Caco-2 (cell line): ENCODE measurements around the gene TLK1. TPM values are rescaled to one million over a fixed set of nuclear protein-coding genes. Genes with fewer than 3 reads are reported as not detected.

Source experiments
- BruUV-seq: library from RNA; stranded (reverse); fragments of 400-500 nt; replicated peaks from 2 replicates; lab custom pipeline; 2021; lab: Mats Ljungman, UMichigan
- CTCF ChIA-PET: fragments of 300-600 bp; sonication (Branson Sonifier 250); formaldehyde crosslinking; loops from one replicate; lab custom pipeline; 2022; ENCODE audit warnings: antibody characterized with exemption; lab: Charles Lee
- POLR2A ChIA-PET: fragments of 300-600 bp; sonication (Branson Sonifier 250); formaldehyde crosslinking; loops from one replicate; lab custom pipeline; 2022; ENCODE audit warnings: antibody characterized with exemption; lab: Charles Lee
- DNase-seq, 2 experiments: peaks; one replicate each; pipeline versions ENCODE4 v3.0.0 to v3.0.0-alpha.2; 2020 to 2022
- H3K27me3 ChIP-seq: replicated peaks from 2 replicates; pipeline ENCODE4 v1.6.0; 2011; ENCODE audit warnings: low read length; ENCODE audit not compliant: control insufficient read depth, insufficient read depth
- H3K36me3 ChIP-seq: 2 replicates; pipeline ENCODE4 v1.5.1; 2011; ENCODE audit warnings: low read length; ENCODE audit not compliant: control insufficient read depth, insufficient read depth
- H3K4me1 ChIP-seq: fragments of 250-450 bp; sonication (Bioruptor Pico); 2 replicates; pipeline ENCODE4 v1.5.1; 2020; ENCODE audit warnings: mild to moderate bottlenecking
- H3K4me3 ChIP-seq: 2 replicates; pipeline ENCODE4 v1.5.1; 2011; ENCODE audit warnings: low read depth, mild to moderate bottlenecking, control low read depth, low read length
- H3K9me3 ChIP-seq: fragments of 250-450 bp; sonication (Bioruptor Pico); 2 replicates; pipeline ENCODE4 v1.5.1; 2020; ENCODE audit warnings: mild to moderate bottlenecking, moderate library complexity
- H3K27ac Mint-ChIP-seq: one replicate; pipeline ENCODE4 v1.8.0; 2022; ENCODE audit warnings: mixed read lengths; ENCODE audit not compliant: unreplicated experiment
- H3K27me3 Mint-ChIP-seq: one replicate; pipeline ENCODE4 v1.8.0; 2022; ENCODE audit warnings: mixed read lengths; ENCODE audit not compliant: insufficient read depth, unreplicated experiment
- H3K36me3 Mint-ChIP-seq: one replicate; pipeline ENCODE4 v1.8.0; 2022; ENCODE audit warnings: mild to moderate bottlenecking, mixed read lengths; ENCODE audit not compliant: insufficient read depth, unreplicated experiment
- H3K4me1 Mint-ChIP-seq: one replicate; pipeline ENCODE4 v1.8.0; 2022; ENCODE audit warnings: low read depth, mixed read lengths; ENCODE audit not compliant: unreplicated experiment
- H3K4me3 Mint-ChIP-seq: one replicate; pipeline ENCODE4 v1.8.0; 2022; ENCODE audit warnings: mild to moderate bottlenecking, moderate library complexity, mixed read lengths; ENCODE audit not compliant: unreplicated experiment
- H3K9me3 Mint-ChIP-seq: one replicate; pipeline ENCODE4 v1.8.0; 2022; ENCODE audit warnings: mixed read lengths; ENCODE audit not compliant: unreplicated experiment
- intact Hi-C: fragments of 100-400 bp; cut with micrococcal nuclease; formaldehyde crosslinking; loops from one replicate; pipeline ENCODE4 v1.10.0; 2022; ENCODE audit not compliant: unreplicated experiment
- total RNA-seq: library from RNA; stranded (reverse); gene quantifications from 2 replicates; pipeline ENCODE4 v1.2.3, GENCODE V29; 2022
- TF ChIP-seq, protein P1 (sequence below), 2 experiments: fragments of 200-600 bp in 1 of 2; IDR thresholded peaks; 1 replicate in 1 of 2; 2 replicates in 1 of 2; pipeline versions ENCODE4 v1.5.1 to v1.8.0; 2011 to 2022; ENCODE audit warnings: antibody characterized with exemption in 1 of 2, control low read depth in 1 of 2, inconsistent platforms in 1 of 2, low read depth in 1 of 2, low read length in 1 of 2, mild to moderate bottlenecking in 1 of 2, moderate library complexity in 1 of 2; ENCODE audit not compliant: insufficient read depth in 1 of 2, severe bottlenecking in 1 of 2, unreplicated experiment in 1 of 2

TLK1 gene
- total RNA-seq, 1 experiment from 2014 or later, result 85.1 TPM

DNA sequence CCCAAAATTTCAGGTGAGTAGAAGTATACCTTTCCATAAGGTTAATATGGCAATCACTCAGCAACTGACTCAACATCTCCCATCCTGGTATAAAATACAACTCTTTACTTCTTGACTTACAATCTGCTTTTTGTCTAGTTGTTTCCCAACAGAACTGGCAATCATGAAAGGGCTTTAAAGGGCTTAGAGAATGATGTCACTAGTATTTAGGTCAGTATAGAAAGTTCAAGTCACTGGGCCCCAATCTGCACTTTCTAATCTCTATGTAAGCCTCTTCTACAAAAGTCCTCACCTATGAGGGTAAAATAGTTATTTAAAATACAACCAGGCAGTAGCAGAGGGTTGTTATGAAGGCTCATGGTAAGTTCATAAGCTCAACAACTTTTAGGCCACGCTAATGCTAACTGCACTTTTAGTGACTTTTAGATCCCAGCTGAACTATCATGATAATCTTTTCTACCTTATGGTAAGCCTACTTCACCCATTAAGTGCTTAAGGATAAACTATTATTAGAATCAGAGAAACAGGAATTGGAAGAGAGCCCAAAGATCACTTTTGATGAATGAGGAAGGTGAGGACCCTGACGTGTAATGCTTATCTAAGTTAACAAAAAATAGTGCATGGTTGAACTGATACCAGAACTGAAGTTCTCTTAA is 152.0 kb downstream of the TLK1 start:
- BruUV-seq, result no TSS peak
- H3K4me1 Mint-ChIP-seq, result peaks cover 7% of the 10 kb centered on the region
- ChIA-PET CTCF (interaction anchor here (3.1 kb wide), 1 partner anchor 78 kb away, joined by 8 read pairs; no protein-coding TSS in a partner anchor), POLR2A (no interaction called here)
- H3K27me3 ChIP-seq, result no peaks in the 10 kb centered on the region
- TF ChIP-seq, protein P1, sequence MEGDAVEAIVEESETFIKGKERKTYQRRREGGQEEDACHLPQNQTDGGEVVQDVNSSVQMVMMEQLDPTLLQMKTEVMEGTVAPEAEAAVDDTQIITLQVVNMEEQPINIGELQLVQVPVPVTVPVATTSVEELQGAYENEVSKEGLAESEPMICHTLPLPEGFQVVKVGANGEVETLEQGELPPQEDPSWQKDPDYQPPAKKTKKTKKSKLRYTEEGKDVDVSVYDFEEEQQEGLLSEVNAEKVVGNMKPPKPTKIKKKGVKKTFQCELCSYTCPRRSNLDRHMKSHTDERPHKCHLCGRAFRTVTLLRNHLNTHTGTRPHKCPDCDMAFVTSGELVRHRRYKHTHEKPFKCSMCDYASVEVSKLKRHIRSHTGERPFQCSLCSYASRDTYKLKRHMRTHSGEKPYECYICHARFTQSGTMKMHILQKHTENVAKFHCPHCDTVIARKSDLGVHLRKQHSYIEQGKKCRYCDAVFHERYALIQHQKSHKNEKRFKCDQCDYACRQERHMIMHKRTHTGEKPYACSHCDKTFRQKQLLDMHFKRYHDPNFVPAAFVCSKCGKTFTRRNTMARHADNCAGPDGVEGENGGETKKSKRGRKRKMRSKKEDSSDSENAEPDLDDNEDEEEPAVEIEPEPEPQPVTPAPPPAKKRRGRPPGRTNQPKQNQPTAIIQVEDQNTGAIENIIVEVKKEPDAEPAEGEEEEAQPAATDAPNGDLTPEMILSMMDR (IDR thresholded peaks at IDR 0.05; ENCODE audit: insufficient read depth in 1 of 2, low read depth in 1 of 2, low read length in 1 of 2, severe bottlenecking in 1 of 2, unreplicated experiment in 1 of 2), result no peak
- no peaks in the 10 kb centered on the region for H3K27me3 Mint-ChIP-seq
- no peaks in the 10 kb centered on the region; the same call in 1 of the 2 replicates for H3K36me3 ChIP-seq
- H3K27ac Mint-ChIP-seq, result no peak overlapping the region
- H3K36me3 Mint-ChIP-seq, result peaks cover 53% of the 10 kb centered on the region
- H3K4me3 Mint-ChIP-seq, result no peak overlapping the region
- intact Hi-C loops, result no loop called here
- no peaks in the 10 kb centered on the region for H3K9me3 Mint-ChIP-seq
- no peak for DNase-seq
- no peaks in the 10 kb centered on the region for H3K9me3 ChIP-seq
- no peaks in the 10 kb centered on the region for H3K4me1 ChIP-seq
- no peak overlapping the region for H3K4me3 ChIP-seq

DNA sequence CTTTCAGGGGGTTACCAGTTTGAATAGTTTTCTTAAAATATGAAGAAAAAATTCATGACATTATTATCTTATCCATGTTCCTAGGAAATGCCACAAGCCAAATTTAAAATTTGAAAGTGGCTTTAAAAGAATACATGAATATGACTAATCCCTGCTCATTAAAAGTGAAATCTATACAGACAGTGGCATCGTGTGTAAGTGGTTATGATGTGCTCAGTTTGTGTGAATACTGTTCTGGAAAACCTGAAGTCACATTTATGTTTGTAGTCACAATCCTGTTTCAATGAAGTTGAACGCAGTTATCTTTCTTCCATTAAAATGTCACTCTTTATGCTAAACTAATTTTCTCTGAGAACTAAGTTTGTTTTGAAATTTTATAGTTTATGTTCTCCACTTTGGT is 155.9 kb downstream of the TLK1 start:
- Mint-ChIP-seq H3K27me3 (no peaks in the 10 kb centered on the region), H3K4me3 (no peak overlapping the region), H3K4me1 (peaks cover 7% of the 10 kb centered on the region), H3K36me3 (peaks cover 65% of the 10 kb centered on the region), H3K27ac (no peak overlapping the region), H3K9me3 (no peaks in the 10 kb centered on the region)
- Histone ChIP-seq H3K9me3 (no peaks in the 10 kb centered on the region), H3K27me3 (no peaks in the 10 kb centered on the region), H3K4me1 (no peaks in the 10 kb centered on the region), H3K36me3 (no peaks in the 10 kb centered on the region; the same call in 1 of the 2 replicates), H3K4me3 (no peak overlapping the region)
- intact Hi-C loops, result no loop called here
- CTCF ChIA-PET, result no interaction called here
- BruUV-seq, result no TSS peak
- POLR2A ChIA-PET, result no interaction called here
- TF ChIP-seq, protein P1 (IDR thresholded peaks at IDR 0.05; ENCODE audit: insufficient read depth in 1 of 2, low read depth in 1 of 2, low read length in 1 of 2, severe bottlenecking in 1 of 2, unreplicated experiment in 1 of 2), result no peak
- DNase-seq, result no peak

DNA sequence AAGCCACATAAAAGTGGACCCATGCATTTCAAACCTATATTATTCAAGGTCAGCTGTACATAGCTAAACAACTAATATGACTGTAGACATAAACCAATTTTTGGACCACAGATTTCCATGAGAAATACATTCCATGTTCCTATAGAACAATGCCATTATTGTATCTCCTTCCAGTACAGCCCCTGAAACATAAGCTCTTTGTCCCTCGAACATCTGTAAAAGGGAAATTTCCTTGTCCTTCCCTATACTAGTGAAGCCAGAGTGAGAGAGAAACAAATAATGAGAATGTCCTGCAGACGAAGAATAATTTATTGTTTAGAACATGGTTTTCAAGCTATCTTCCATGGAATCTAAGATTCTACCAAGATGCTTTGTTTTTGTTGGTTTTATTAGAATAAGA is 156.3 kb downstream of the TLK1 start:
- ChIA-PET CTCF (no interaction called here), POLR2A (no interaction called here)
- no TSS peak for BruUV-seq
- no peaks in the 10 kb centered on the region for H3K27me3 ChIP-seq
- no peak for DNase-seq
- Mint-ChIP-seq H3K27ac (no peak overlapping the region), H3K4me1 (peaks cover 7% of the 10 kb centered on the region), H3K36me3 (peaks cover 65% of the 10 kb centered on the region), H3K27me3 (no peaks in the 10 kb centered on the region), H3K4me3 (no peak overlapping the region), H3K9me3 (no peaks in the 10 kb centered on the region)
- no peaks in the 10 kb centered on the region for H3K9me3 ChIP-seq
- intact Hi-C loops, result no loop called here
- no peaks in the 10 kb centered on the region; the same call in 1 of the 2 replicates for H3K36me3 ChIP-seq
- no peaks in the 10 kb centered on the region for H3K4me1 ChIP-seq
- H3K4me3 ChIP-seq, result no peak overlapping the region
- TF ChIP-seq, protein P1 (IDR thresholded peaks at IDR 0.05; ENCODE audit: insufficient read depth in 1 of 2, low read depth in 1 of 2, low read length in 1 of 2, severe bottlenecking in 1 of 2, unreplicated experiment in 1 of 2), result no peak
